ENCODE measurements around the gene KRR1. TPM values are rescaled to one million over a fixed set of nuclear protein-coding genes. Genes with fewer than 3 reads are reported as not detected.

Gene KRR1
- total RNA-seq: 19.1 and 19.3 TPM in 2 replicates

DNA sequence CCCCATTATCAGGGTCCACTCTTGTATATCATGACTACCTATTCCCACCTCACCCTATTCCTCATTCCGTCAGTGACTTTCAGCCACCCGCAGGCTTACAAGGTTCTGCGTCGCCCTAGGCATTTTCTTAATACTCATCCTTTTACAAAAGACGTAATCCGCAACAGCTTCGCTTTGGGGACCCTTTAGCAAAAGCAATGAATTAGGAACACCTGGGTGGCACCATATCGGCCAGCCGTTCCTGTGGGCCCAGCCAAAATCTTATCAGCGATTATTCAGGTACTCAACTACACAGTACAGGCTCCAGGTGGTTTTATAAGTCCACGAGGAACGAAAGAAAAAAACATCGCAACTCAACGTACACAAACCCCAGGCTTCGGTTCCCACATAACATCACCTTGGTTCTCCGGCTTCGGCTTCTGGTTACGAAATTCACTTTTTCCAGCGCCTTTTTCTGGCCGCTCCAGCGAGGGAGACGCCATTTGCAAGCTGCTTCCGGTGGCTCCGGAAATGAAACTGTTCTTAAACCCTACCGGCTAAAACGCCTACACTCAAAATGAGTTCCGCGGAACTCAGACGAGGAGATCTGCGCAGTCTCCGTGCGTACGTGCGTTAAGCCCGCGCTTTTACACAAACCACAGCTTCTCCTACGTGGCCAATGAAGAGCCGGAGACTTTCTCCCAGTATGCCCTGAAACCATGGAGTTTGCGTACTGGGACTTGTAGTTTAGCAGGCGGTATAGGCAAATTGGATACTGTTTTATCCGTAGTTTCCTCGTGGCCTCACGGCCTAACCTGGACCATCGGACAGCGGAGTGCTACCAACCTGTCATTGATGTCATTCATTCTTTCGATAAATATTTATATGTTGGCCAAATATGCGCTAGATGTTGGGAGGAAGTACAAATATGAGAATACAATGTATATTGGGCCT lies at the start of gene KRR1:
KRR1 (minus strand) TSS at position 494 of the 933 bp plus-strand sequence; CDS start at position 482, 12 bp downstream.
- DNase-seq (ENCODE audit: low read depth in 2 of 2): peak; percentile 98

DNA sequence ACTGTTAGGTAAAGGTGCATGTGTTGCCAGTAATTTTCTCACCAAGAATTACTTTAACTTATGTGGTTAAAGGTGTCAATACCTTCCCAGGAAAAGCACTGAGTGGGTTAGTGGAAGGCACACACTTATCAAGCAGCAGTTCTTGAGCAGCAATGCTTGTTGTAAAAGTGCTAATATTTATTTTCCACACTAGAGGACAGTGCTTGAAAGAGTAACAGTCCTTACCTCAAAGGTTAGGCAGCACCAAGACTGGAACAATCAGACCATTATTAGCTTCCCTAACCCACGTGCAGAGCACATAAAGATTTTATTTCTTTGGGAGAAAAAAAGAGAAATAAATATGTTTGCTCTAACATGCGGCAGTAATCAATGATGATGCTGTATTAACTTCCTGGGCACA lies 48.8 kb upstream of the KRR1 start:
- DNase-seq (ENCODE audit: low read depth in 2 of 2): peak; percentile 49 to 62

DNA sequence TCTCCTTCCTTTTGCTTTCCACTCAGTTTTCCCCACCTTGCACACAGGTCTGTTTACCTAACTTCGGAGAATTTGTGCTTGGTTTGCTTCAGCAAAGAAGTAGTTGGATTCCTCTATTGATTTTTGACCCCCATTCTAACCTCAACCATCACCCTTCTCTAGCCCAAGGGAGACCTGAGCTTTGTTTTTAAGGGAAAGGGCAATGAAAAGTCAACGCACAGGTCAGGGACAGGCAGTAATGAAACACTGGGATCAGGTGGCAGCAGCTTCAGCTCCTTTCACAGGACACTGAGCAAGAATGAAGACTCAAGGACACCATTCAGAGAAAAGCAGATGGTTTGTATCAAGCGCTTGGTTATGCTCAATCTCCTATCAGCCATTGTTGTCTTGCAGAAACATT lies 46.9 kb upstream of the KRR1 start:
- DNase-seq (ENCODE audit: low read depth in 2 of 2): no peak

DNA sequence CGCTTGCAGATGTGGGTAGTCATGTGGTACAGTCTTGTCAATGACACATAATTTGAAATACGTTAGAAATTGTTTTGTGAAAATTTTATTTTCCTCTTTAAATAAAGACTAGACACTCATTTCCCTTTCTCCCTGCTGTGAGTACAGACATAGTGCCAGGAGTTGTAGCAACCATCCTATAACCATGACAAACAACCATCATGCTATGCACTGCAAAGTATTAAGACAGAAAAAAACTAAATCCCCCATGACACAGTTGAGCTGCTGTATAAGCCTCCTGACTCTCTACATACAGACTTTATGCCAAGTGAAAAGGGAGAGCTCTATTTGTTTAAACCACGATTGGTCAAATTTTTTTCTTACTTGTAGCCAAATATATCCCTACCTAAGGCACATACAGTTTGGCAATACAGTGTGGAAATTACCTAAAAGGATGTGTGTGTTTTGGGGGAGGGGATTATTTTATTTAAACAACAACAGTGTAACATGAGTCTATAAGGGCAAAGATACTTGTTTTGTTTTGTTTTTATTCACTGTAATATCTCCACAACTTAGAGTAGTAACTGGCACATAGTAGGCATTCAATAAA lies 45.0 kb upstream of the KRR1 start:
- peak in 1 of 2 donors; percentile 40 for DNase-seq (ENCODE audit: low read depth in 2 of 2)

DNA sequence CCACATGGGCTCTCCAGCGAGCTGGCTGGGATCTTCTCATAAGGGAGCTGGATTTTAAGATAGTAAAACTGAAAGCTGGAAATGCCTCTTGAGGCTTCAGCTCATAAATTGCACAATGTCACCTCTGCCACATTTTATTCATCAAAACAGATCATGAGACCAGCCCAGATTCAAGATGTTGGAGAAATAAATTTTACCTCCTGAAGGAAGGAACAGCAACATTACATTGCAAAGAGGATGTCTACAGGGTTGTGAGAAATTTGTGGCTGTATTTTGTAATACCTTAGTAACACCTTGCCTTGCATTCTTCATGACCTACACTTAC lies 43.1 kb upstream of the KRR1 start:
- DNase-seq (ENCODE audit: low read depth in 2 of 2): no peak

DNA sequence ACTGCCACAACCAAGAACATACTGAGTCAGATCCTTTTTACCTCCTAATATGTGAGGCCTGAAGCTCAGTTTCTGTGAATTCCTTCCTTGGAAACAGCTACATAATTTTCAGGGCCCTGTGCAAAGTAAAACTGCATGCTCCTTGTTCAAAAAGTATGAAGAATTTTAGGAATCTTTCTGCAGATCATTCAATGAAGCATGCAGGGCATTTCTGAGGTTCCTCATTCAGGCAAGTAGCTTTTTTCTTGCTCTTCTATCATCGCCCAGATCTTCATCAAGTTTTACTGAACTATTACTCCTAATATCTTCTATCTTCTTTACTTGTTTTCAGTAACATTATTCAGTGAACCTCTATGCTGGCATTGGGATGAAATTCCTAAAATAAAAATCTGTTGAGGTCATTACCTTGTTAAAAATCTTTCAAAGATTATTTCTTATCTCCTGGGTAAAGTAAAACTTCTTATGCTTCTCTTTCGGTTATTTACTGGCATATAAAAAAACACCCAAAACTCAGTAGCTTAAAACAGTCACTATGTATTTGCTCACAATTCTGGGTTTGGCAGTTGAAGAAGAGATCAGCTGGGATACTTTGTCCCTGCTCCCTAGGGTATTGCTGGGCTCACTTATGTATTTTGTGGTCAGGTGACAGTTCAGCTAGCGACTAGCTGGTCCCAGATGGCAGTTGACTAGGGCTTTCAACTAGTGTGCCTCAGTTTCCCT lies 42.6 kb upstream of the KRR1 start:
- DNase-seq (ENCODE audit: low read depth in 2 of 2): no peak

DNA sequence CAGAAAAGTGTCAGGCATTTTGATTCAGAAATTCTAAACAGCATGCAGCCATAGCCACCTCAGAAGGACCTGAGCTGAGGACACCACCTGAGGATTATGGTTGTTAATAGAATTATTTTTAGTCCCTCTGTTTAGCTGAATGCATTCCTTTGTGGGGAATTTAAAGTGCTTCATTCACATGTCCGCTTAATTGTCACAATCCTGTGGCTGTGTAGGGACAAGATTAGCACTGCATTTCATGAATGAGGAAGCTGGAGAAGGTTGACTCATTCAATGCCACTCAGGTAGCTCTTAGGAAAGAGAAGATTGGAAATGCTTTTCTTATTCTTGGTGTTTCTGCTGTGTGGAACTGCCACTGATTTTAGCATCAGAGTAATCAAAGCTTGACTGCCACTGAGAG lies 42.0 kb upstream of the KRR1 start:
- DNase-seq (ENCODE audit: low read depth in 2 of 2): no peak

DNA sequence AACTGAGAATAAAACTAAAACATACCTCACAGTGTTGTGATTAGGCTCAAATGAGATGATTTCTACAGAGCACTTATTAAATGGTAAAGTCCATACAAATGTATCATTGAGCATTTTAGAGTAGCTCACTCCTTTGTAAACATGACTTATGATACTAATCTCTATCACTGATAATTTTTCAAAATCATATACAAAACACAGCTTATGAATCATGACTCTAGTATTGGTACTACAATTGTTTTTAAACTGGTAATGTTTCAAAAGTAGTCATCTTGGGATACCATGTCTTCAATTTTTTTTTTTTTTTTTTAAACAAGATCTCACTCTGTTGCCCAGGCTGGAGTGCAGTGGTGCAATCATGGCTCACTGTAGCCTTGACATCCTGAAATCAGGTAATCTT lies 40.1 kb upstream of the KRR1 start:
- DNase-seq (ENCODE audit: low read depth in 2 of 2): no peak

DNA sequence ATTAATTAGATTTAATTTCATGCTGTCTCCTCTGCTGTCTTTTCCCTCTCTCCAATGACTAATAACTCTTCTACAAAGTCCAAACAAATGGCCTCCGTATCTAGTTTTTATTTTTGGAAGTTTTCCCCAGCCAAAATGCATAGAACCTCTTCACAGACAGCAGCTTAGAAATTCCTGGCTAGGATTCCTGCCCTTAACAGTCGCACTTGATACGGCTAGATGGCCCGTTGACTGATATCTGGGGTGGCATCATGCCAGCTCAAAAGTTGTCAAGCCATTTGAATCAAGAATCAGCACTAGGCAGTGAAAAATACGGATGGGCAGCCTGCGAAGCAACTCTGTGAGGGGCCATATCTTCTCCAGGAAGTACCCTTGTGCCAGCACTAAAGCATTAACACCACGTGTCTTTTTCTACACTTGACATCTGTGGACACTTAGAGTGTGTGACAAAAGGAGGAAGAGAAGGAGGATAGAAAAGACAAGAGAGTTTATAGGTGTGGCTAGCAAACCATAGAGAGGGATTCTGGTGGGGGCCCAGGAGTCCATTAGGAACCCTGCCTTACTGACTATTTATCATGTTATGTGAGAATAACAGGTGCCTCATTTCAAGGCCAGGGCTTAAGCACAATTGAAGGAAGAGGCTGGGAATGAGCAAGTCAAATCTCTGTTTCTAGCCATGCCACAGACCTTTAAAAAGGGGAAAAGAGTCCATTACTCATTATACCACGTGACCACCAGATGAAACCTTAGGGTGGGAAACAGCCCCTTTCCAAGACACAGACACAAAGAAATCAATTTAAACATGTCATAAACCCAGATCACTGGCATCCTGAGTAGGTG lies 39.2 kb upstream of the KRR1 start:
- DNase-seq (ENCODE audit: low read depth in 2 of 2): peak in 1 of 2 donors; percentile 74

DNA sequence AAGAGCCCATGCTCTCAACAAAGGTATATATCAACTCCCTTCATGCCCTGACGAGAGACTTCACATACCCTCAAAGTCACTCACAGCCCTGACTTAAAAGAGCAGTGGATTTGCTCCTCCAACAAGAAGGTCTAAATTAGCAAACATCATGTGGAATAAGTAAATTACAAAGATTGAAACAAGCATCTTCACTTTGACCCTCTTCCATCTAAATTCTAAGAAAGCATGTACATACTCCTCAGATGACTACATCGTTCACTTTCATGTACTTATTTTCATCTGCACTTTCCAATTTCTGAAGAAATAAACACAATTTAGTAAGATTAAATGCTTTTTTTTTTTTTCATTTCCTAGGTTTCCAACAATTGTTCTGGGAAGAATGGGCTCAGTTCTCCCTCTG lies 38.6 kb upstream of the KRR1 start:
- no peak for DNase-seq (ENCODE audit: low read depth in 2 of 2)

DNA sequence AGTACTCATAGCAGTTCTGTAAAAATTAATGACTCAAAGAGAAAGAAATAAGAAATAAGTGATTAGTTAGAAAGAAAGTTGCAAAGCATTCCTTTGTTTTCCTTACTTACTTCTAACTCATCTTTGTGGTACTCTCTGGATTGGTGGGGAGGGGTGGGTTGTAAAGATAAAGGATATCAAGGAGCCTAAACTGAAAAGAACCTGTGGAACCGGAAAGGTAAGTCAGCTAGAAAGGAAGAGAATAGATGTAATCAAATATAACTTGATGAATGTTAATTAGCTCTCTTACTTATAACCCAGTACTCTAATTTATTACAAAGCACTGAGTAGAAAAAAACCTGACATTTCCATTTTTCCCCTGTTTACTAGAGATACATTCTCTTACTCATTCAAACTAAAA lies 37.5 kb upstream of the KRR1 start:
- DNase-seq (ENCODE audit: low read depth in 2 of 2): no peak

DNA sequence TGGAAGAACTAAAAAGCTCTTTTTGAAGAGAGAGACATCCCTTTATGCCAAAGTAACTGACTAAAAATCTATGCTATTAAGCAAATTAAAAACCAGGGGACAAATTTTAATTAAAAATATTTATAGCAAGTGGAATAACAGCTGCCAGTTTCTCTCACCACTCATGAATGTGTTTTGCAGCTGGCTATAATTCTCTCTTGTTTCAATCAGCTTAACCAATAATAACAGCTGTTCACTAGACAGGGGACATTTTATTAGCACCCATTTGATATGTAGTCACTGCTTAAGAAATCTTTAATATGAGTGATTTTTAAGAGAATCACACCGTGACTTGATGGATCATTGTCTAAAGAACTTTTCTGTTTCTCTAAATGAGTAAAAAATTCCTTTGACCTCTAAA lies 34.2 kb upstream of the KRR1 start:
- DNase-seq (ENCODE audit: low read depth in 2 of 2): no peak

DNA sequence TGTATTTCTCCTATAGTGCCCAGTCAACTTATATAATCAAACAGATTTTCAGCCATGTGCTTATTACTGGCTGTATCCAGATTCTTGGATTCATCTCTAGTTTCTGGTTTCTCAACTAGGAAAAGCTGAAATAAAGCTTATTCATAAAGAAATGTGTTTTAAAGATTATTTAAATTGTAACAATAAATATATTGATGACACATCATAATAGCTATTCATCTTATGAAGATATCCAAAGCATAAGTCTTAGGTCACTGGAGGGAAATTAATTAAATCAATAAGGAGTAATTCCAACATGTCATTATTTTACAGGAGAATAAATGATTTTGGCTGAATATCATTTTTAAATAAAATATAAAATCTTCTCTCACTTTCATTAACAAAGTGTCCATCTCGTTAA lies 32.1 kb upstream of the KRR1 start:
- DNase-seq (ENCODE audit: low read depth in 2 of 2): no peak

DNA sequence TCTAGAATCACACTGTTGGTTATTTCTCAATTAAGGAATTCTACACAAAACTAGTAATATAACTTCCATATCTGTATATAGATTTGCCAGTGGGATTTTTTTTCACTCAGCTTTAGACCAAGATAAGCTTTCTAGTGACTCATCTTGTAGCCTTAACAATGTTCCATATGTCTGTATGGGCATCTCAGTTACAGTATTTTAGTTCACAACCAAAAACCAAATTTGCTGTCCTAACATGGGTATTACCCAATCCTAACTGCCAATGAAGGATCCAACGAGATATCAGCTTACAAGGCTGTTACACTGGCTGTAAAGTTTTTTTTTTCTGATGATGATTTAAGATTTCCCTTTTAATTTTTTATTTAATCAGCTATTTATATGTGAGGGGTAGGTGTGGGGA lies 31.5 kb upstream of the KRR1 start:
- DNase-seq (ENCODE audit: low read depth in 2 of 2): no peak

DNA sequence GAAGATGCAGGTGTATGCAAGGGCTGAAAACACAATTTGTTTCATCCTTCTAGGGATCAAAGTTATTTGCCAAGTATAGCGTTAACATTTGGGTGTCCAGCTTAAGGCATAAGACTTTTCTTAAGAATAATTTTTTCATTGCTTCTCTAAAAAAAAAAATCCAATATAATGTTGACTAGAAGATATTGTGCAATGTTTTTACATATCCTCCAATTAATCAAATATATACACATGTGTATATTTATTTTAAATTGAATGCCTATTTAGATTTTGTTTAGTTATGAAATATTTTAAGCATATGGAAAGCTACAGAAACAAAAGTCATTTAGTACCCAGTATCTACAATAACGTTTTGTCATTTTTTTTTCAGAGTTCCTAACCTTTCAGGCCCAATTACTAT lies 28.5 kb upstream of the KRR1 start:
- DNase-seq (ENCODE audit: low read depth in 2 of 2): no peak

DNA sequence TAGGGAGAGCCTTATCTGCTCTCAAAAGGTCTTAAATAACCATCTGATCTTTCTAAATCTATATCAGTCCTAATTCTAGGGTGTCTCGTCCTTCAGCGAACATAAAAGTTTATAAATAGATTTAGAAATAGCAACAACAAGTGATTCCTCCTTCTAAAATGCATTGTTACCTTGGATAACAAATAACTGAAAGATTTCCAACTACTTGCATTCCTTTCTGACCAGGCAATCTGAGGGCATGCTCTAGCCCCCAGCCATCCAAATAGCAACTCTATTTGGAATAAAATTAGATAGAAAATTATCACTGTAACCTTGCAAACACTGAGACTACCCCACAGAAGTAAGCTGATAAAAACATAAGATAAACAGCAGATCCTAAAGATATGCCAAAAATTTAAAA lies 21.8 kb upstream of the KRR1 start:
- no peak for DNase-seq (ENCODE audit: low read depth in 2 of 2)

DNA sequence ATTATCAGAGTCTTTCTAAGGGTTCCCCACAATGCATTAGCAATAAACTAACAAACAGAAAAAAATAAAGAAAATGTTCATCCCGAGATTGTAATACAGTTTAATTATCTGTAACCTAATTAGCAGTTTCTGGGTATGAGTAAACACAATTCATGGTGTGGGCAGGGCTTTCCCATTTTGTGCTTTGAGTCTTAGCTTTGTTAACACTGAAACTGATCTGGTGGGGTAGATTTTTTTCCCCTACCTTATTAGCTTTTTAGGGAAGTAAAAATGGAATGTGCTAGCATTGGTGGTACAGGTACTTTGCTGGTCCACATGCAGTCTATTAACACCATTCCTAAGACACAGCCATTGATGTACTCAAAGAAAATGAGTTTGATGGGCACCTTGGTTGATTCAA lies 18.4 kb upstream of the KRR1 start:
- DNase-seq (ENCODE audit: low read depth in 2 of 2): no peak

DNA sequence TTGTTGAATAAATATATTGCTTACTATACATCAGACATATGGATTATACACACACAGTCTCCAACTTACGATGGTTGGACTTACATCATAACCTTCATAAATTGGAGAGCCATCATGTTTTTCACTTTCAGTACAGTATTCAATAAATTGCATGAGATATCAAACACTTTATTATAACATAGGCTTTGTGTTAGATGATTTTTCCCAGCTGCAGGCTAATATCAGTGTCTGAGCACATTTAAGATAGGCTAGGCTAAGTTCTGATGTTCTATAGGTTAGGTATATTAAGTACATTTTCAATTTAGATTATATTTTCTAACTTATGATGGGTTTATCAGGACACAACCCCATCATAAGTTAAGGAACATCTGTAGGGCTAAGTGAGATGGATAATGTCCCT lies 17.9 kb upstream of the KRR1 start:
- no peak for DNase-seq (ENCODE audit: low read depth in 2 of 2)

DNA sequence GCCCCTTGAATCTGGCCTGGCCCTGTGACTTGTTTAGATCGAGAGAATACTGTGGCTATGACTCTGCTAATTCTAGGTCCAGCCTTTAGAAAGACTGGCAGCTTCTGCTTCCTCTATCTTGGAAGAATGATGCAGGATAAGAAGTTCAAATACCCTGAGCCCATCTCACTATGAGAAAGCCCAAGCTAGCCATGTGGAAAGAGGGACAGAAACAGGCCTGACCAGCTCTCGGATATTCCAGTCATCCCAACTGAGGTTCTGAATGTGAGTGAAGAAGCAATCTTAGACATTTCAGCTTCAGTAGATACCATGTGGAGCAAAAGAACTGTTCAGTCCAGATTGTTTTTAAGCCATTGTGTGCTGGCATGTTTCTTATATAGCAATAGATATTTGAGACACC lies 17.3 kb upstream of the KRR1 start:
- no peak for DNase-seq (ENCODE audit: low read depth in 2 of 2)

DNA sequence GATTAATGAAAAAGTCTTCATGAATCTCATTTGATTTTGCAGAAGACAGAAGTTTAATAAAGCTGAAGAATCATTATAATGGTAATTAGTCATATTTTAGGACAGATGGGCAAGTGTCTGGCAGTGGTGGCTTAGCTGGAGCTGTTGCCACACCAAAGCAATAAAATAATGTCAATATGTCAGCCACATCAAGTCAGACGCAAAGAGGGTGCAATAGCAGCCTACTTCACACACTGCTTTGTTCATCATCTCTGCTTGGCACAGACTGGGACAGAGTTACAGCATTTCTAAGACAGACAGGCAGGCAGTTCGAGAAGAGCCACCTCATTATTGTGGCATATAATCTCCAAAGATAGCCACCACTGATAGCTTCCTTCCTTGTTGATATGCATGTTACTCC lies 16.9 kb upstream of the KRR1 start:
- no peak for DNase-seq (ENCODE audit: low read depth in 2 of 2)

DNA sequence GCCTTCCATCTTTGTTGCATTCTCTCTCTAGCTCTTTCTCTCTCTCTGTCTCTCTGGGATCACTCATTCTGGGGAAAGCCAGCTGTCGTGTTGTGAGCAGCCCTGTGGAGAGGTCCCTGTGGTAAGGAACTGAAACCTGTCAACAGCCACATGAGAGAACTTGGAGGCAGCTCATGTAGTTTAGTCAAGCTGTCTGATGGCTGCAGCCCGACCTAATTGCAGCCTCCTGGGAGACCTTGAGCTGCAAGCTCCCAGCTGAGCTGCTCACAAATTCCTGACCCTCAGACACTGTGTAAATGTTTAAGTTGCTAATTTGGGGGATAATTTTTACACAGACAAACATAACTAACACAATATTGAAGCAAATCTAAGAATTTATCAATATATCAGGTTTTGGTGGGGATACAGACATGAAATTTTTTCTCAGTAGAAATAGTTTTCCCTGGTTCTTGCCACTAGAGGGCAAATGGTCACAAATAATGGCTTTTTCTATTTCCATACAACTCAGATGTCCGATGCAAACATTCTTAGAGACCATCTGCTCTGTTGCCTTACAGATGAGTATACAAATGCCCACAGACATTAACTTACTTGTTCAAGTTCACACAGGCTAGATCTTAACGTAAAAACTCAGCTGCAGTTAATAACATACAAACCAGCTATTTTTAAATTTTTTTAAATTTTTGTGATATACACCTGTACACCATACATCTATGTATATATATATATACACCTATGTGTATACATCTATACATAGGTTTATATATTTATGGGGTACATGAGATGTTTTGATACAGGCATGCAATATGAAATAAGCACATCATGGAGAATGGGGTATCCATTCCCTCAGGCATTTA lies 15.5 kb upstream of the KRR1 start:
- DNase-seq (ENCODE audit: low read depth in 2 of 2): peak; percentile 48 to 66

Measured in dermis microvascular lymphatic vessel endothelial cell (primary cell).